Measurements from ENCODE around the gene TRAF2. TPM values are rescaled to one million over a fixed set of nuclear protein-coding genes. Genes with fewer than 3 reads are reported as not detected.

The TRAF2 gene
- total and polyA plus RNA-seq, 2 donors (not counting 3 experiments of a cell fraction or from before 2014, with no cell fraction given), result 10.9 to 23.1 TPM

- Histone ChIP-seq H3K27me3 (ENCODE audit: control insufficient read depth in 2 of 2, insufficient read depth in 2 of 2, low read length in 2 of 2) (no peaks in the 10 kb centered on the region), H2AFZ (ENCODE audit: low read depth, low read length) (no peak overlapping the region), H3K4me1 (ENCODE audit: control insufficient read depth, extremely low read depth, insufficient read depth, low read length) (no peaks in the 10 kb centered on the region), H3K9me3 (replicated peaks; ENCODE audit: control insufficient read depth, insufficient read depth, low read length) (no peaks in the 10 kb centered on the region), H3K4me2 (ENCODE audit: insufficient read depth, low read length) (no peak overlapping the region), H3K27ac (ENCODE audit: insufficient read depth, low read depth, low read length) (no peak overlapping the region), H3K9ac (replicated peaks; ENCODE audit: extremely low read depth, insufficient read depth, low read length) (no peak overlapping the region), H3K4me3 (replicated peaks in 1 of 3; ENCODE audit: insufficient read depth in 1 of 3, low read depth in 1 of 3, low read length in 3 of 3) (no peak overlapping the region), H3K79me2 (ENCODE audit: control insufficient read depth, insufficient read depth, low read length) (no peaks in the 10 kb centered on the region), H4K20me1 (replicated peaks; ENCODE audit: control insufficient read depth, extremely low read depth, insufficient read depth, low read length) (no peaks in the 10 kb centered on the region), H3K9me1 (replicated peaks; ENCODE audit: control insufficient read depth, extremely low read depth, insufficient read depth, low read length) (no peaks in the 10 kb centered on the region), H3K36me3 (ENCODE audit: control insufficient read depth in 2 of 2, extremely low read depth in 1 of 2, insufficient read depth in 2 of 2, low read length in 2 of 2) (no peaks in the 10 kb centered on the region)
- no TSS peak for BruUV-seq (replicated peaks)
- CTCF ChIA-PET, result interaction anchor here (1.6 kb wide), 1 partner anchor 17 kb away, joined by 3 read pairs; no protein-coding TSS in a partner anchor
- FAIRE-seq (no peak), DNase-seq (ENCODE audit: low read depth, low spot score) (no peak)
- intact Hi-C loops (cut with micrococcal nuclease), result no loop called here
- TF ChIP-seq MYC (IDR thresholded peaks at IDR 0.05; ENCODE audit: low read depth, low read length) (no peak), JUN (IDR thresholded peaks at IDR 0.05; ENCODE audit: borderline replicate concordance, insufficient read depth, insufficient read length, low read depth) (no peak), GATA2 (IDR thresholded peaks at IDR 0.05; ENCODE audit: insufficient read depth, insufficient read length, low read depth, low read length) (no peak)
- TF ChIP-seq, protein P1, sequence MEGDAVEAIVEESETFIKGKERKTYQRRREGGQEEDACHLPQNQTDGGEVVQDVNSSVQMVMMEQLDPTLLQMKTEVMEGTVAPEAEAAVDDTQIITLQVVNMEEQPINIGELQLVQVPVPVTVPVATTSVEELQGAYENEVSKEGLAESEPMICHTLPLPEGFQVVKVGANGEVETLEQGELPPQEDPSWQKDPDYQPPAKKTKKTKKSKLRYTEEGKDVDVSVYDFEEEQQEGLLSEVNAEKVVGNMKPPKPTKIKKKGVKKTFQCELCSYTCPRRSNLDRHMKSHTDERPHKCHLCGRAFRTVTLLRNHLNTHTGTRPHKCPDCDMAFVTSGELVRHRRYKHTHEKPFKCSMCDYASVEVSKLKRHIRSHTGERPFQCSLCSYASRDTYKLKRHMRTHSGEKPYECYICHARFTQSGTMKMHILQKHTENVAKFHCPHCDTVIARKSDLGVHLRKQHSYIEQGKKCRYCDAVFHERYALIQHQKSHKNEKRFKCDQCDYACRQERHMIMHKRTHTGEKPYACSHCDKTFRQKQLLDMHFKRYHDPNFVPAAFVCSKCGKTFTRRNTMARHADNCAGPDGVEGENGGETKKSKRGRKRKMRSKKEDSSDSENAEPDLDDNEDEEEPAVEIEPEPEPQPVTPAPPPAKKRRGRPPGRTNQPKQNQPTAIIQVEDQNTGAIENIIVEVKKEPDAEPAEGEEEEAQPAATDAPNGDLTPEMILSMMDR (IDR thresholded peaks at IDR 0.05; ENCODE audit: extremely low read depth in 1 of 2, insufficient read depth in 1 of 2, low read depth in 1 of 2, low read length in 2 of 2), result no peak
- POLR2A ChIA-PET, result interaction anchor here (0.6 to 1.0 kb wide), 2 partner anchors 10 to 62 kb away, joined by 3 read pairs; partner anchors contain the start of gene EDF1
- dilution Hi-C loops (cut with MboI; ENCODE audit: extremely low pct_ligation_motif_present, low sequenced_read_pairs), result no loop called here
These were observed 9.8 kb upstream of the TRAF2 start for GRCh38 chr9:136876476-136876875.

GRCh38 chr9:136880651-136881050, 5.7 kb upstream of the TRAF2 start:
- no peak overlapping the region for H3K9ac ChIP-seq (replicated peaks; ENCODE audit: extremely low read depth, insufficient read depth, low read length)
- H3K27ac ChIP-seq (ENCODE audit: insufficient read depth, low read depth, low read length), result no peak overlapping the region
- no peak overlapping the region for H2AFZ ChIP-seq (ENCODE audit: low read depth, low read length)
- DNase-seq (ENCODE audit: low read depth, low spot score) (no peak), FAIRE-seq (no peak)
- POLR2A ChIA-PET, result no interaction called here
- H3K4me2 ChIP-seq (ENCODE audit: insufficient read depth, low read length), result no peak overlapping the region
- dilution Hi-C loops (cut with MboI; ENCODE audit: extremely low pct_ligation_motif_present, low sequenced_read_pairs) (no loop called here), intact Hi-C loops (cut with micrococcal nuclease) (no loop called here)
- no peaks in the 10 kb centered on the region for H3K27me3 ChIP-seq (ENCODE audit: control insufficient read depth in 2 of 2, insufficient read depth in 2 of 2, low read length in 2 of 2)
- H3K36me3 ChIP-seq (ENCODE audit: control insufficient read depth in 2 of 2, extremely low read depth in 1 of 2, insufficient read depth in 2 of 2, low read length in 2 of 2), result no peaks in the 10 kb centered on the region
- H3K79me2 ChIP-seq (ENCODE audit: control insufficient read depth, insufficient read depth, low read length), result no peaks in the 10 kb centered on the region
- H3K9me3 ChIP-seq (replicated peaks; ENCODE audit: control insufficient read depth, insufficient read depth, low read length), result no peaks in the 10 kb centered on the region
- H3K4me1 ChIP-seq (ENCODE audit: control insufficient read depth, extremely low read depth, insufficient read depth, low read length), result peaks cover 7% of the 10 kb centered on the region
- H4K20me1 ChIP-seq (replicated peaks; ENCODE audit: control insufficient read depth, extremely low read depth, insufficient read depth, low read length), result no peaks in the 10 kb centered on the region
- no peak for TF ChIP-seq GATA2 (IDR thresholded peaks at IDR 0.05; ENCODE audit: insufficient read depth, insufficient read length, low read depth, low read length)
- TF ChIP-seq POLR2A (IDR thresholded peaks at IDR 0.05; ENCODE audit: low read depth, low read length), result no peak
- CTCF ChIA-PET, result no interaction called here
- no peaks in the 10 kb centered on the region for H3K9me1 ChIP-seq (replicated peaks; ENCODE audit: control insufficient read depth, extremely low read depth, insufficient read depth, low read length)
- BruUV-seq (replicated peaks), result no TSS peak
- no peak overlapping the region for H3K4me3 ChIP-seq (replicated peaks in 1 of 3; ENCODE audit: insufficient read depth in 1 of 3, low read depth in 1 of 3, low read length in 3 of 3)
